Measurements from ENCODE around the gene CCNH. TPM values are rescaled to one million over a fixed set of nuclear protein-coding genes. Genes with fewer than 3 reads are reported as not detected.

CCNH gene
- total RNA-seq, 1 donor from 2014 or later = 74.8 TPM

DNA sequence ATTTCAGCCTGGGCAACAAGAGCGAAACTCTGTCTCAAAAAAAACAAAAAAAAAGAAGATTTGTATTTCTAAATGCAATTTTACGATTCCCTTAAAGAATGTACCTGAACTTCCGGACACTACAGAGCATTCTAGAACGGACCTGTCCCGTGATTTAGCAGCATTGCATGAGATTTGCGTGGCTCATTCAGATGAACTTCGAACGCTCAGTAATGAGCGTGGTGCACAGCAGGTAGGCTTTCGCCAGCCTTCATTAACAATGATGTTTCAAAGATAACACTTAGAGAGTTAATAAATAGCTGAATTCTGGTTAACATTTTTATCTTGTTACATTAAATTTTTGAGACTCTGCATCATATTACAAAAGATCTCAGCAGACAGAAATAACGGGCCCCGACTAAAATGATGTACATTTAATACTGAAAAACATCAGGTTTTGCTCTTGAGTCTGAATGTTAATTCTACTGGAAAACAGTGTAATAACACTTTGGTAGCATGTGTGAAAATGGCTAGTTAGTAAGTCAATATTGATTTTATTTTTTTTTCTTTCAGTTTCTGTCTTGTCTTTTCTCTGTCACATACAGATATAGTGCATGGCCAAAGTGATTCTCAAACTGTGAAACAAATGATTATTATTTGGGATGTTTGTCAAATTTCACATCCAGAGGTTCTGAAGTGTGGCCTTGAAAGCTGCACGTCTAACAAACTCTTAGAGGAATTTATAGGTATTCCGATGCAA, 23.3 kb downstream of the CCNH start:
- ATAC-seq (ENCODE audit: low read depth) = no peak
- H3K27ac Mint-ChIP-seq = no peak overlapping the region
- no peaks in the 10 kb centered on the region for H3K4me1 Mint-ChIP-seq
- ChIA-PET CTCF (no interaction called here), POLR2A (no interaction called here)
- intact Hi-C loops (cut with micrococcal nuclease) = no loop called here
- H3K4me3 Mint-ChIP-seq = no peak overlapping the region
- H3K36me3 Mint-ChIP-seq (ENCODE audit: low read depth) = peaks cover 85% of the 10 kb centered on the region
- H3K27me3 Mint-ChIP-seq = no peaks in the 10 kb centered on the region
- TF ChIP-seq CTCF (IDR thresholded peaks at IDR 0.05) = no peak
- H3K9me3 Mint-ChIP-seq = no peaks in the 10 kb centered on the region
- no peak for DNase-seq

- no peak overlapping the region for H3K27ac Mint-ChIP-seq
- CTCF ChIA-PET = no interaction called here
- no peak for TF ChIP-seq CTCF (IDR thresholded peaks at IDR 0.05)
- no peak for ATAC-seq (ENCODE audit: low read depth)
- peaks cover 81% of the 10 kb centered on the region for H3K36me3 Mint-ChIP-seq (ENCODE audit: low read depth)
- H3K27me3 Mint-ChIP-seq = no peaks in the 10 kb centered on the region
- no peaks in the 10 kb centered on the region for H3K4me1 Mint-ChIP-seq
- POLR2A ChIA-PET = no interaction called here
- H3K9me3 Mint-ChIP-seq = no peaks in the 10 kb centered on the region
- H3K4me3 Mint-ChIP-seq = no peak overlapping the region
- intact Hi-C loops (cut with micrococcal nuclease) = no loop called here
- DNase-seq = no peak
Observed at GRCh38 chr5:87388129-87388528, 24.6 kb downstream of the CCNH start.

DNA sequence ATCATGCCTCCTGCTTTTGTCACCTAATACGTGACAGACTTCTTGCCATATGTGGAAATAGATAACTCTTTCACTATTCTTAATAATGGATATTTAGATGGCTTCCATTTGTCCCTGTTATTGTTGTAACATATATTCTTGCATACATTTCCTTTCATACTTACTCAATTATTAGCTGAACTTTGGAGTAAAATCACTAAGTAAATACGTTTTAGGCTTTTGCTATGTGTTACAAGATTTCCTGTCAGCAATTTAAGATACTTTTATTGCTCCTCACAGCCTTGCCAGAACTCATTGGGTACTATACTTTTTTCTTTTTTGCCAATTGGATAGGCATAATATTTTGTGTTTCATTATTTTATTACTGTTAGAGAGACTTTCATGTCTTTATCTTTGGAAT, 26.9 kb downstream of the CCNH start:
- ATAC-seq (ENCODE audit: low read depth) = no peak
- Mint-ChIP-seq H3K9me3 (no peaks in the 10 kb centered on the region), H3K4me1 (no peaks in the 10 kb centered on the region), H3K27me3 (no peaks in the 10 kb centered on the region), H3K27ac (no peak overlapping the region), H3K4me3 (no peak overlapping the region), H3K36me3 (ENCODE audit: low read depth) (peaks cover 74% of the 10 kb centered on the region)
- CTCF ChIA-PET = interaction anchor here (1.3 kb wide), 1 partner anchor 316 kb away, joined by 4 read pairs; no protein-coding TSS in a partner anchor
- no peak for DNase-seq
- TF ChIP-seq CTCF (IDR thresholded peaks at IDR 0.05) = no peak
- POLR2A ChIA-PET = no interaction called here
- intact Hi-C loops (cut with micrococcal nuclease) = no loop called here

- intact Hi-C loops (cut with micrococcal nuclease) = no loop called here
- no peaks in the 10 kb centered on the region for H3K4me1 Mint-ChIP-seq
- no peak overlapping the region for H3K4me3 Mint-ChIP-seq
- H3K27me3 Mint-ChIP-seq = no peaks in the 10 kb centered on the region
- ChIA-PET POLR2A (no interaction called here), CTCF (no interaction called here)
- no peaks in the 10 kb centered on the region for H3K9me3 Mint-ChIP-seq
- TF ChIP-seq CTCF (IDR thresholded peaks at IDR 0.05) = no peak
- H3K36me3 Mint-ChIP-seq (ENCODE audit: low read depth) = peaks cover 72% of the 10 kb centered on the region
- no peak for ATAC-seq (ENCODE audit: low read depth)
- DNase-seq = no peak
- no peak overlapping the region for H3K27ac Mint-ChIP-seq
Observed at GRCh38 chr5:87383216-87383615, 29.5 kb downstream of the CCNH start.

GRCh38 chr5:87382224-87382623, 30.5 kb downstream of the CCNH start:
- Mint-ChIP-seq H3K4me1 (no peaks in the 10 kb centered on the region), H3K27me3 (no peaks in the 10 kb centered on the region), H3K36me3 (ENCODE audit: low read depth) (peaks cover 70% of the 10 kb centered on the region), H3K4me3 (no peak overlapping the region), H3K9me3 (no peaks in the 10 kb centered on the region), H3K27ac (no peak overlapping the region)
- ATAC-seq (ENCODE audit: low read depth) (no peak), DNase-seq (no peak)
- TF ChIP-seq CTCF (IDR thresholded peaks at IDR 0.05) = no peak
- intact Hi-C loops (cut with micrococcal nuclease) = no loop called here
- POLR2A ChIA-PET = no interaction called here
- CTCF ChIA-PET = no interaction called here
